ENCODE results near the gene CHML.

DNA sequence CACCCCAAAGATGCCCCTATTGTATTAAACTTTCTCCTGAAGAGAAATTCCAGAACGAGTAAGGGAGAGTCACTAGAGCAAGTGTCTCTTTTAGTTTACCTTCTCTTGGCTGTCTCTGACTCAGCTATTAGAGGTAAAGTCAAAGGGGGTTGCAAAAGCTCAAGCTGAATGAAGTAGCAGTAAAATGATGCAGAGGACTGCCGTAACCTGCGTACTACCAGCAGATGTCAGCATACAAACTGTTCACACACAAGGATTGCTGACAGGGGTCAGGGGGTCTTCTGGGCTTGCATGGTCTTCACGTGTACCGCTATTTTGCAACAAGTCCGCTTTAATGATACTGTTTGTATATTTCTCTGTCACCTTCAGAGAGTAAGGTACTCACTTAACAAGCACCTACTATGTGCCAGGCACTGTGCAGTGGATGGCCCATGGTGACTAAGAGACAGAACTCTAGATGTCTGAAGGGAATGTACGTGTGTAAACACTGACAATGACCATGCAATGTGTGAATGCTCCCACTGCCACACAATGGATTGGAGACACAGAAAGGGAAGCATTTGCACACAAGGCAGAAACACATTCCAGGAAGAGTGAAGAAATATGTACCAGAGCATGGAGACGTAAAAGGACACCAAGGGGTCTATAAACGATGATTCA, 34.9 kb downstream of the CHML start:
- TF ChIP-seq EZH2 (IDR thresholded peaks at IDR 0.05) (no peak), POLR2AphosphoS5 (IDR thresholded peaks at IDR 0.05; ENCODE audit: borderline replicate concordance, low read depth, low read length) (no peak), FOXP2 (optimal IDR thresholded peaks at IDR 0.05; ENCODE audit: control extremely low read depth, extremely low read length, insufficient read depth) (no peak)

Data from SK-N-MC (cell line).